RPMI7951 (cell line): ENCODE data around the gene PLD1. TPM values are rescaled to one million over a fixed set of nuclear protein-coding genes. Genes with fewer than 3 reads are reported as not detected.
"Not testable (repeated sequence)": the region's sequence is repeated elsewhere in the genome, so short reads cannot be mapped to it uniquely, and the experiment has no call there.

Experiments
- DNase-seq: peaks from one replicate; pipeline ENCODE4 v3.0.0-alpha.2; 2012; ENCODE audit warnings: low read depth
- total RNA-seq: library from RNA; depleted of rRNA; stranded (reverse); fragments of >200 nt; shearing (Covaris generic); gene quantifications from 2 replicates; pipeline ENCODE4 v1.2.3, GENCODE V29; 2014; rRNA removed

PLD1 gene, protein sequence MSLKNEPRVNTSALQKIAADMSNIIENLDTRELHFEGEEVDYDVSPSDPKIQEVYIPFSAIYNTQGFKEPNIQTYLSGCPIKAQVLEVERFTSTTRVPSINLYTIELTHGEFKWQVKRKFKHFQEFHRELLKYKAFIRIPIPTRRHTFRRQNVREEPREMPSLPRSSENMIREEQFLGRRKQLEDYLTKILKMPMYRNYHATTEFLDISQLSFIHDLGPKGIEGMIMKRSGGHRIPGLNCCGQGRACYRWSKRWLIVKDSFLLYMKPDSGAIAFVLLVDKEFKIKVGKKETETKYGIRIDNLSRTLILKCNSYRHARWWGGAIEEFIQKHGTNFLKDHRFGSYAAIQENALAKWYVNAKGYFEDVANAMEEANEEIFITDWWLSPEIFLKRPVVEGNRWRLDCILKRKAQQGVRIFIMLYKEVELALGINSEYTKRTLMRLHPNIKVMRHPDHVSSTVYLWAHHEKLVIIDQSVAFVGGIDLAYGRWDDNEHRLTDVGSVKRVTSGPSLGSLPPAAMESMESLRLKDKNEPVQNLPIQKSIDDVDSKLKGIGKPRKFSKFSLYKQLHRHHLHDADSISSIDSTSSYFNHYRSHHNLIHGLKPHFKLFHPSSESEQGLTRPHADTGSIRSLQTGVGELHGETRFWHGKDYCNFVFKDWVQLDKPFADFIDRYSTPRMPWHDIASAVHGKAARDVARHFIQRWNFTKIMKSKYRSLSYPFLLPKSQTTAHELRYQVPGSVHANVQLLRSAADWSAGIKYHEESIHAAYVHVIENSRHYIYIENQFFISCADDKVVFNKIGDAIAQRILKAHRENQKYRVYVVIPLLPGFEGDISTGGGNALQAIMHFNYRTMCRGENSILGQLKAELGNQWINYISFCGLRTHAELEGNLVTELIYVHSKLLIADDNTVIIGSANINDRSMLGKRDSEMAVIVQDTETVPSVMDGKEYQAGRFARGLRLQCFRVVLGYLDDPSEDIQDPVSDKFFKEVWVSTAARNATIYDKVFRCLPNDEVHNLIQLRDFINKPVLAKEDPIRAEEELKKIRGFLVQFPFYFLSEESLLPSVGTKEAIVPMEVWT
- 9.7 and 10.9 TPM in 2 replicates for total RNA-seq

DNA sequence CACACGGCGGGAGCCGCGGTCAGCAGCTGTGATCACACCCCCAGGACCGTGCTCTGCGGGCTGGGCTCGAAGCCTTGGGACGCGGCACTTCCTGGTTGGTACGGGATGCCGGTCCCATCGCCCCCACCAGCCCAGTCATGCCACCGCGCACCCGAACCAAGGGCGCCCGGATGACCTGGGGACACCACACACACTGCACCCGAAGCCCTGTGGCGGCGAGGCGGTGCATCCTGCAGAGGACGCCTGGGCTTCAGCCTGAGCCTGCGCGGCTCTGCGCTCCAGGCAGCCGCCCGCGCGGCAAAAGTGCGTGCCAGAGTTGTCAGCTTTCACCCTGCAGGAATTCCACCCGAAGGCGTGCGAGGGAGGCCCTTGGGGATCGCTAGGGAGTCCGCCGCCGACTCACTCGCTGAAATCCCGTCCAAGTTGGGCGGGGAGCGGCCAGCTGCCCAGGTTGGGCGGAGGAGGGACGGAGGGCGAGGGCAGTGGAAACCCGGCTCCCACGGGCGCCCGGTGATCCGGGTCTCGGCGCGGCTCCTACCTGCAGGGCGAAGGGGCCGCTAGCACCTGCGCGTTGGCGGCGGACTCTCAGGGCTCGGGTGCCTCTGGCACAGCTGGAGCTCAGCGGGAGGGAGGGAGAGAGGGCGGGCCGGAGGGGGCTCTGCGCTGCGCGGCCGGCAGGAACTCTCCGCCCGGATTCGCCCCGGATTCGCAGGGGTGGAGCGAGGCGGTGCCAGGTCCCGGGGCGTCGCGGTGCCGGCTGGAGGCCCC lies at the start of gene PLD1:
Gene PLD1, minus strand, starts transcription at position 623 of the 768 bp plus-strand sequence. CDS start 72,432 bp downstream, outside the sequence.
- peak; percentile 94 for DNase-seq

DNA sequence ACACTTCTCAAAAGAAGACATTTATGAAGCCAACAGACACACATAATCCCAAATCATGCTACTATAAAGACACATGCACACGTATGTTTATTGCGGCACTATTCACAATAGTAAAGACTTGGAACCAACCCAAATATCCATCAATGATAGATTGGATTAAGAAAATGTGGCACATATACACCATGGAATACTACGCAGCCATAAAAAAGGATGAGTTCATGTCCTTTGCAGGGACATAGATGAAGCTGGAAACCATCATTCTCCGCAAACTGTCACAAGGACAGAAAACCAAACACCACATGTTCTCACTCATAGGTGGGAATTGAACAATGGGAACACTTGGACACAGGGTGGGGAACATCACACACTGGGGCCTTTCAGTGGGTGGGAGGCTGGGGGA lies 48.5 kb upstream of the PLD1 start:
- DNase-seq = not testable (repeated sequence)

DNA sequence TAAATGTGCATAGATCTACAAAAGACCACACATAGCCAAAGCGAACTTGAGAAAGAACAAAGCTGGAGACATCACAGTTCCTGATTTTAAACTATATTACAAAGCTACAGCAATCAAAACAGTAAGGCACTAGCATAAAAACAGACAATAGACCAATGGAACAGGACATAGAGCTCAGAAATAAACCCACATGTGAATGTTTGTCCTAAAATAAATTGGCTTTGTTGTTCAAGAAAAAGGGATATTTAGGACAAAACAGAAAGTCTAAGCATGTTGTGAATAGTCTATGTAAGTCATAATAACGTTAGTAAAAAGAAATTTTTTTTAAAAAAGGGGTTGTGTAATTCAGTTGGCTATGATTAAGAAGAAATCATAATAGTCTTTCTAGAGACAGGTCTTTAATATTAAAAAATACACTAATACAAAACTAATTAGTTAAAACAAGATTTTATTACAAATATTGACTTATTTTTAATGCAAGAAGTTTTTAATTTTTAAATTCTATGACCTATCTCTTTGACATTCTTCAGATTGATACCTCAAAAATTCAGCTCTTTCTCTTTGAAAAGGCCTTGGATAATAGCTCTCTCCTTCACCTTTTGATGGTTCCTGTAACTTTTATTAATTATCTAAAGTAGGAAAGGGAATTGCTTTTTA lies 44.5 kb upstream of the PLD1 start:
- no peak for DNase-seq

DNA sequence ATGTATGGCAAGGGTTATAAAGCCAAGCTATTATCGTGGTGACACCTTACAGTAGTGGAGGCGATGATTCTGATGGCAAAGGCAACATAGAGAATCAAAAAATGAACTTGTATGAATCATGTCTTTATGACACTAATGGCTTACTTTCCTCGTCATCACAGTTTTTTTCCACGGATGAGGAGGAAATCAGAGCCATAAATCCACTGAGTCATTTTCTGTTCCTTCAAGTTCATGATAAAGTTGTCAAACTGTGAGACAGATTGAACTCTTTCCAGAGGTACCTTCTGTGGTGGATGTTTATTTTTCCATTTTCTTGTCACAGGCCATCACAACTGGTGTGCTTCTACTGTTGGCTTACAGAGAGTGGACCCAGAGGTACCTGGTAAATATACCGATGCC lies 41.4 kb upstream of the PLD1 start:
- peak; percentile 73 for DNase-seq

DNA sequence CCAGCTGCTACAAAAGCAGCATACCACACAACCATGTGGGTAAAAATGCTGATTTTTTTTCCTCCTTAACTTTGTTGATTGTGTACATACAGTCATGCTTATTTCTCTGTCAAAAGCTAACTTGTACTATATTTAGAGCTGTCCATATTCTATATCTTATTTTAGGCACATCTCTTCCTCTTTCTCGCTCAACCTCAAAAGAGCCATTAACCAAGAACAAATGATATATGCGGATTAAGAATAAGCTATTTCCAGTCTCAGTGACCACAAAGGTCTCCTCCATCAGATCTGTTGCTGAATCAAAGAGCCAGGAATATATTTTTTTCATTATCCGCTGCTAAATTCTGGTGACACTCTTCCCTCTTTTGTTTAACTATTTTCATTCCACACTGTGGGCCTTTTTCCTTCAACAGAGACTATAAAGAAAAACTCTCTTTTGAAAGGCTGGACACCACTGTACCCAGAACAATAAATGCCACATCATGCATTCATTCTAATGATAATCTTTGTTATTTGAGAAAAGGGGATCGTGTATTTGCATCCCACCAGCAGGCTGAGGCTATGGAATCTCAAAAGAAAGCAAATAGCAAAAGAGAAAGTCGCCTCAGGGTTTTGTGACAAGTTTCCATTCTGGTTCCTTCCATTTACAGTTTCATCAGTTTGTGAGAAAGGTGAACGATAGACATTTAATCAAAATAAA lies 40.8 kb upstream of the PLD1 start:
- DNase-seq = no peak

DNA sequence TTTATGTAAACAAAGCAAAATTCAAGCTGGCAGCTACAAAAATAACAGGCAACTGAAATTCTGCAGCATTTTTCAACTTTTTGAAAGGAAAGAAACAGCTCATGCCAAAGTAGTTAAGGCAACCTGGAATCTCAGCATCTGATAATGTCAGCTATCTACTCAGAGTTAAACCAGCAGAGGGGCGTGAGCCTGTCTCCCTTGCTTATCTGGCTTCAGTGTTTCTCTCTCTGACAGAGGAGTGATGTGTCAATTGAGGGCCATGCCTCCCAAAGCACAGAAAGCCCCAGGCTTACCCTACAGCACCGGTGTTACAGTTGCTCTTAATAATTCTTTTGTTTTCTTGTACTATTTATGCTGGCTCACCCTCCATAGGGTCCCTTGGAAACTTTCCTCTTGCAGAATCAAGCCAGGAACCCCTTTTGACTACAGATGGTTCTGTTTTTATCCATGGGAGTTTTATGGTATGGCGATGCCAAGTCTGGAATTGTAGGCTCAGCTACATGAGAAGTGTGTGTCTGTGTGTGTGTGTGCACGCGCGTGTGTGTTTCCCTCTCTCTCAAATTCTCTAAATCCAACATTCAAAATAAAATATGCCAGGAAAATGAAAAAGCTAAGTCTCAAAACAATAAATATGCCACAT lies 40.2 kb upstream of the PLD1 start:
- no peak for DNase-seq

DNA sequence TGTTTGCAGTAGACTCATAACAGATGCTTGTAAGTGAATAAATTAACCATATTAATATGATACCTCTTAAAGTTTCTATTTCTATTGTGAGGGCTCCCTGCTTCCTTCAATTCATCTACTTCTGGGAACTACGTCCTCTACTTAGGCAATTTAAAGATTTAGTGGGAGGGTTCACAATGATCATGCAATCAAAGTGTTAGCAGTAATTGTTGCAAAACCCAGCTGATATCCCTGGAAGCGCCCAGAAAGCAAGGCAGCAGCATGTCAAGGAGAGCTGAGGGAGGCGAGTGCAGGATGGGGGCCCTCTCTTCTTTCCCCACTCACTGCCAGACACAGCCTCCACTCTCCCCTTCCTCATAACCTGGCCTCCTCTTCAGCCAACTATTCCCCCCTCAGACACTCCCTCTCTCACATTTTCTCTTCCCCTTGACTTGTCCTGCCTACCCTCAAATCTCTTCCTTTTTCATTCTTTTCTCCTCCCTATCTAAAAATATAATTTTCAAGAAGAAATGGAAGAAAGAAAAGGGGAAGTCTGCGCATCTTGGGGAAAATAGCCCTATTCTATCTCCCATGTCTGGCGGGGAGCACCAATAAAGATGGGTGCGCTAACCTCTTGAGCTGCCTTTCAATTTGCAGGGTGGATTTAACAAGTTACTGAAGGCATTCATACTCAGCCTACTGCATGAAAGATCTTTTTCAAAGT lies 39.5 kb upstream of the PLD1 start:
- no peak for DNase-seq

DNA sequence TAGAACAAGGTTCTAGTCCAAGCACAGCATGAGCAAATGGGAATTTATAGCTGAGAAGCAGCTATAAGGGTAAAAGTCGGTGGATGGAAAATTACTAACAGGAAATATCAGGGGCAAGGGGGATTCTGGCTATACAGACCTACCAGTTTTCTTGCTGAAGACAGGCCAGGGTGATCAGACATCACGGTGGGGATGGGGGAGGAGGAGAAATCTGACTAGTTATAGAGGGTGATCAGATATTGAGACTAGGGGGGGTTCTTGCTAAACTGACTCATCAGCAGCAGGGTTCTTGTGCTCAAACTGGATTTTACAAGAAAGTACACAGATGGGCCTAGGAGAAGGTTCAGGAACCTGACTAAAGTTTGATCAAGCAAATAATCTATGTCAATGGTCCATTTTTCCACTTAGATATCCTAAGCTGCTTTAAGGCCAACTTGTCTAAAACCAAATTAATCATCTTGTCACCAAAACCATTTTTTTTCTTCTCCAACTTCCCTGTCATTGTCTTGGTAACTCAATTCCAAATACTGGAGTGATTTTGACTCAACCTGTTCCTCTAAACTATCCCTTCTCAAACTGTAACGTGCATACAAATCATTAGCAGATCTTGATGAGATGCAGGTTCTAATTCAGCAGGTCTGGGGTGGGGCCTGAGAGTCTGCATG lies 37.4 kb upstream of the PLD1 start:
- DNase-seq = no peak

DNA sequence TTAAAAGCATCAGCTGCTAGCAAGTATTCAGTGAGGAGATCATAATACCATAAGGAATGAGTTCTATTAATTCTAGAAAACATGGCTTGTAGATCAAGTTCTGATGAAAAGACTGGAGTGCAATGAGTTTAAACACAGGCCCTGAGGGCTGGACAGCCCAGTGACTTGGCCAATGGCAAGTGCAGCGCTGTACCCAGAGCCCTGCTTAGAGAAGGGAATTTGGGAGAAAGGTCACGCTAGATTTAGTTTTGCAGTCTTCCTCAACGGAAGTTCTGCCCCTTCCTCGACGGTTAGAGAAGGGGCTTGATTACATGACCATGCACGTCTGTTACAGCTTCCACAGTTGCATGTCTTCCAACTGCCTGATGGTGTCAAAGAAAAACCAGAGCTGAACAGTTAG lies 36.9 kb upstream of the PLD1 start:
- no peak for DNase-seq

DNA sequence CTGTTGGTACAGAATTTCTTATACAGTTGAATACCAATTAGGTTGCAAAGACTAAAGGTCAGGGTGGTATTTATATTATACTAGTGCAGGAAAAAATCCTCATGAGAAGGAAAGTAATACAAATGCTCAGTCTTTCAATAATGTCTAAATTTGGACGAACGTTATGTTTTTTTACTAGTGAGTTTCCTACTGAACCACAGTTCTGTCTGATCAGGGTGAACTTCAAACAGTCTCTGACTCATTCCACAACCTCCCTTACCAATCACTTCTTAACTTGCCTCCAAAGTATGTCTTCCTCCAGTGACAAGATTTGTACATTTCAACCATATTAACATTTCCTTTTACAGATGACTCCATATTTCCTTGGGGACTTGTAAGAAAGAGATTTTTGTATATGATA lies 36.3 kb upstream of the PLD1 start:
- DNase-seq = peak; percentile 41

DNA sequence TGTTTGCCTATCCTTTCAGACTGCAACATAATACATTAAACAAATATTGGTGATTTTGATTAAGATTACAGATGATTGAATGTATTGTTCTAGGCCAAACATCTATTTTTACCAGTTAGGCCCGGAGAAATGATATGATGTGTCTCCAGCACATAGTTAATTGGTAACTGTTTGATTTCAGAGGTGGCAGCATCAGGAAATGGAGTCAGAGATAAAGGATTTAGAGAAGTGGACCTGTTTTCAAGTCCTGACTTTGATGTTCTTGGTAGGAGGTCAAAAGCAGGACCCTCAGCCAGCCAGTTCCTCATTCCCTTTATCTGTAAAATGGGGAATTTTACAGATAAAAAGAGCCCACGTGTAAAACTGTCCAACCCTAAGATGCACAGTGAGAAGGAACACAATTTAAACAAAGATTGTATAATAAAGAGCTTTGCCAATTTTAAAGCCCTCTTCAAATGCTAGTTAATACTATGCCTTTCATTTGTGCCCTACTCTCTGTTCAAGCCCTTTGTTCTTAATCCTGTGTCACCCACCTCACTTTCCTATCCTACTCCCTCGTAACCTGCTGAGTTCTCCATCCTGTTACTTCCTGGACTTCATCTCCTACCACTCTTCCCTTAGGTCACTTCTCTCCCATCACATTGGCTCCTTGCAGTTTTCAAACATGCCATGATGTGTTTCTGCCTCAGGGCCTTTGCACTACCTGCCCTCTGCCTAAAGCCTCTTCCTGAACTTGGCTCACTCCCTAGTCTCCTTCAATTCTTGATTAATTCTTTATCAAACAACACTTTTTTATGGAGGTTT lies 35.4 kb upstream of the PLD1 start:
- DNase-seq = no peak

DNA sequence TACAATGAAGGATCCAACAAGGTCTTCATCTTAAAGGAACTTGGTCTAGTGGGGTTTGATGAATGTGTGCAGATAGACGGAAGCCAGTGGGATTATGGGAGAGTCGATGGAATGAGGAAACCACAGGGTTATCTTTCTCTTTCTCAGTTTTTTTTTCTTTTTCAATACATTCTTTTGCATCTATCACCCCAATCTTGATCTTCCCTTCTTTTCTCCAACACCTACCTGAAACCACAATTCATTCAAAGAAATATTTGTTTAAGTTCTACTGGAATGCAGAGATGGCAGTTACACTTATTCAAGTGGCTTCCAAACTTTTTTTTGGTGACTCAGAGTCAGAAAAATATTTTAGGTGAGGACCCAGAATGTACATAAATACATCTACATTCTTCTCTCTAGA lies 34.6 kb upstream of the PLD1 start:
- DNase-seq = no peak

DNA sequence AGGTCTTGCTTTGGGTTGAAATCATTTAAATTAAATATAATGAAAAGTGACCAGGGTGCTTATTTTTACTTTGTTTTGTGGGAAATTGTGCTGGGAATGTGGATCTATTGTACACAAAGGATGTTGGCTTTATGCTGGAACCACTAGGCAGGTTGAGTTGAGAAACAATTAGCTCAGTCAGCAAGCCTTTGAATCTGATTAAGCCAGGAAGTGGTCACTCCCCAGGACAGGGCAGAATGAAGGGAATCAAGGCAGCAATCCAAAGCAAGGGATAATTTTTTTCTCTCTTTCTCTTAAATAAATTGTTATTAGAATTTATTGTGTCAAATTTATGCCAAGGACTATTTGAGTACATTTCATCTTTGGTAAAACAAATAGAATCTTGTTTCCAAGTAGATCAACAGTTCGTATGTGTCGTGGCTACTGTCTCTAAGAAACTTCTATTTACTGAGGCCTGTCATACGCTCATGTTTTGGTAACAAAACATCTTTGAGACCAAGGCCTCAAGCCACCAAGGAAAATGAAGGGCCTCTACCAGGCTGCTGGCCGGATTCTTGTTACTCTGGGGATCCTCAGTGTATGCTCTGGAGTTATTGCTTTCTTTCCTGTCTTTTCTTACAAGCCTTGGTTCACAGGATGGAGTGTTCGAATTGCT lies 32.7 kb upstream of the PLD1 start, which contains the start of gene TMEM212:
Gene TMEM212, plus strand, starts transcription at position 486 of the 655 bp plus-strand sequence. Its CDS starts 35 bp downstream, at position 521.
- peak; percentile 68 for DNase-seq

DNA sequence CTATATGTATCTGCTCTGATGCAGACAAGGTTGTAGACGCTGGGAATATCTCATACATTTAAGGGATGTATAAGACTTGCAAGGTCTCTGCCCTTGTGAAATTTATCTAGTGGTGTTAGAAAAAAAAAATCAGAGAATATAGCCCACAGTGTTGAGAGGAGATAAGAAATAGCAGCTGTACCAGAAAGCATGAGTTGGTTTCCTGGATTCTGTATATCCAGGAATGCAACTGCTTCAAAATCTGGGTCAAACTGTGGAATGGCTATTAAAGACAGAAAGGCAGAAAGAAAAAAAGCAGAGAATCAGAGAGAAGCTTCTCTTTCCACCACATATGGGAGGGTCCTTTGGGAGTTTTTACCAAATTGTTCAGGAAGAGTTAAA lies 31.3 kb upstream of the PLD1 start:
- no peak for DNase-seq

DNA sequence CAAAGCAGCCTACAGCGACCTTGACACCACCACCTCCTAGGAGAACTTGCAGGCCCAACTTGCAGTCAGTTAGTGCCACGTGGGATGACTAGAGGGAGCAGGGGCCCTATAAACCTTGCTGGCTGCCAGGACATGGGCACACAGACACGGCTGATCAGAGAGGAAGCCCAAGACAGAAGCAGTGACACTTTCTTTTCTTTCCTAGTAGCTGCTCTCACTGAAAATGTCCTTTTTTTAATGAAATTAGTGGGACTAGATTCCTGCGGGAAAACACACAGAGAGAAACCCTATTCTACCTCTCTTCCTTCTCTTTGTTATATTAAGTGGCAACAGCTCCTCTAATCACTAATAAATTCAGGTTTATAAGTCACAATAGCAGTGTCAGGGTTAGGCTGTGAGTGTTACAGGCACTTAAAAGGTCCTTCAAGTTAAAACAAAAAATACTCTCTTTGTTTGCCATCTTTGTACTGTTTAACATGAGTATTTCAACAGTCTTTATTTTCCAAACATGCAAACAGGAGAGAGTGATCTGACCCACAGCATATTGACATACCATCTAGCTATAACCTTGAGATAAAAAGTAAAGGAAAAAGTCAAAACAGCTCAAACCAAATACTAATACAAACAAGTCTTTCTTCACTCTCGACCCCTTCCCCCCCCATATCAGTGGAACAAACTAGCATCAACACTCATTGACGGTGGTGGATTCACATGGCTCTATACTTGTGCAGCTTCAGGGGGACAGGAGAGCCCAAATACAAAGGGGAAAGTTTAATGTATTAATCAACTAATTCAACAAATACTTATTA lies 30.7 kb upstream of the PLD1 start:
- DNase-seq = no peak

DNA sequence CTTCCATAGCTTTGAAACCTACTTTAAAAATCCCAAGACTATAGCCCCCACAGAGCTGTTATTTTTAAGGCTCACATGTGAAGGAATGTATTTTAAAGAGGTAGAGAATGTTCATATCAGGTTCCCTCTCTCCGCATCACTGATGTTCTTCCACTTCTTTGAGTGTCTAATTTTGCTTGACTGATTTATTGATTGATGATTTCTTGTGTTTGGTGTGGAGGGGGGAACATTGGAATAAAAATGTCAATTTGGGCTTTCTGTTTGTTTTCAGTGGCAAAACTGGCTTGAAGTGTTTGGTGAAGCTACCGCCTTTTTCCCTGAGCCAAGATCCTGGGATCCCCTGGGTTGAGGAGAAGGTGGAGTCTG lies 30.1 kb upstream of the PLD1 start:
- DNase-seq = no peak

DNA sequence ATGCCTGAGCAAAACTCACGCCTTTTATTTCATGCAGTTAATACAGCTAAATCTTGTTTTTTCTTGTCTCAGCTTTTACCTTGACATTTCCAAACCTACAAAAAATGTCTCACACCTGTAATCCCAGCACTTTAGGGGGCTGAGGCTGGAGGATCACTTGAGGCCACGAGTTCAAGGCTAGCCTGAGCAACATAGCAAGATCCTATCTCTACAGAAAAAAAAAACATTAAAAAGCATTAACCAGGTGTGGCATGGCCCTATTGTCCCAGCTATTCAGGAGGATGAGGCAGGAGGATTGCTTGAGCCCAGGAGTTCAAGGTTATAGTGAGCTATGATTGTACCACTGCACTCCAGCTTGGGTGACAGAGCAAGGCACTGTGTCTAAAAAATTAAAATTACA lies 29.0 kb upstream of the PLD1 start:
- no peak for DNase-seq
